HFFc6 (cell line): ENCODE data around the gene CLTRN. TPM values are rescaled to one million over a fixed set of nuclear protein-coding genes. Genes with fewer than 3 reads are reported as not detected.

Experiments used
- DNase-seq: peaks from one replicate; pipeline ENCODE4 v3.0.0-alpha.2; 2018
- H3K27ac Mint-ChIP-seq: 2 replicates; pipeline ENCODE4 v1.8.0; 2020; ENCODE audit warnings: mild to moderate bottlenecking, mixed read lengths
- H3K27me3 Mint-ChIP-seq: 2 replicates; pipeline ENCODE4 v1.8.0; 2021; ENCODE audit warnings: mild to moderate bottlenecking, moderate library complexity, mixed read lengths; ENCODE audit not compliant: insufficient read depth
- H3K36me3 Mint-ChIP-seq: 2 replicates; pipeline ENCODE4 v1.8.0; 2021; ENCODE audit warnings: low read depth, mixed read lengths
- H3K4me1 Mint-ChIP-seq: 2 replicates; pipeline ENCODE4 v1.8.0; 2020; ENCODE audit warnings: low read depth, mixed read lengths
- H3K4me3 Mint-ChIP-seq: 2 replicates; pipeline ENCODE4 v1.8.0; 2020; ENCODE audit warnings: mild to moderate bottlenecking, moderate library complexity, mixed read lengths
- H3K9me3 Mint-ChIP-seq: 2 replicates; pipeline ENCODE4 v1.8.0; 2020; ENCODE audit warnings: mild to moderate bottlenecking, mixed read lengths
- total RNA-seq, 6 experiments: library from RNA; stranded (reverse); fragmentation: NEBNext Ultra II Directional; extraction: Animal tissue kit (Norgen Biotek cat#: 25700); gene quantifications; 2 replicates in 1 of 6; 3 replicates in 5 of 6; pipeline ENCODE4 v1.2.3, GENCODE V29; 2021
- TF ChIP-seq, protein P1 (sequence below): fragments of 200-600 bp; sonication (generic); IDR thresholded peaks from 2 replicates; pipeline ENCODE4 v1.5.0; 2021; ENCODE audit warnings: antibody characterized with exemption, mild to moderate bottlenecking

CLTRN gene
- total RNA-seq, 6 experiments from 2014 or later = 0.13 to 0.28 (median 0.17) TPM; not detected in 3

DNA sequence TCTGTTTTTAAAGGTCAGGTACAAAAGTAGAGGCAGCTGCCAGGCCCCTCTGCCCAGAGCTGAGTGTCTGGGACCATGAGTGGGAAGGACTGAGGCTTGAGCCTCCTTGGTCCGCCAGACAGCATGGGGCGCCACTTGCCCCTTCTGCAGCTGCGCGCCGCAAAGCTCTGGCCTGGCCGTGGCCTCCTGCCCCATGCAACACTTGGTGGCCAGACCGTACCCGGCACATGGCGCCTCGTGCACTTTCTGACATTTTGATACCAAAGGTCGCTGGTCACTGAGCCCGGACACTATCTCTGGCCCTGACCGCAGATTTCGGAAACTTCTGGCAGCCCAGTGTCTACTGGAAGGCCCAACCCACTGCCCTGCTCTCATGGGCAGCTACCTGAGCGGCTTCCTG, 18.6 kb downstream of the CLTRN start:
- Mint-ChIP-seq H3K4me3 (no peak overlapping the region), H3K27me3 (peaks cover 2% of the 10 kb centered on the region), H3K9me3 (no peaks in the 10 kb centered on the region), H3K4me1 (no peaks in the 10 kb centered on the region), H3K27ac (no peak overlapping the region), H3K36me3 (no peaks in the 10 kb centered on the region)
- TF ChIP-seq, protein P1, sequence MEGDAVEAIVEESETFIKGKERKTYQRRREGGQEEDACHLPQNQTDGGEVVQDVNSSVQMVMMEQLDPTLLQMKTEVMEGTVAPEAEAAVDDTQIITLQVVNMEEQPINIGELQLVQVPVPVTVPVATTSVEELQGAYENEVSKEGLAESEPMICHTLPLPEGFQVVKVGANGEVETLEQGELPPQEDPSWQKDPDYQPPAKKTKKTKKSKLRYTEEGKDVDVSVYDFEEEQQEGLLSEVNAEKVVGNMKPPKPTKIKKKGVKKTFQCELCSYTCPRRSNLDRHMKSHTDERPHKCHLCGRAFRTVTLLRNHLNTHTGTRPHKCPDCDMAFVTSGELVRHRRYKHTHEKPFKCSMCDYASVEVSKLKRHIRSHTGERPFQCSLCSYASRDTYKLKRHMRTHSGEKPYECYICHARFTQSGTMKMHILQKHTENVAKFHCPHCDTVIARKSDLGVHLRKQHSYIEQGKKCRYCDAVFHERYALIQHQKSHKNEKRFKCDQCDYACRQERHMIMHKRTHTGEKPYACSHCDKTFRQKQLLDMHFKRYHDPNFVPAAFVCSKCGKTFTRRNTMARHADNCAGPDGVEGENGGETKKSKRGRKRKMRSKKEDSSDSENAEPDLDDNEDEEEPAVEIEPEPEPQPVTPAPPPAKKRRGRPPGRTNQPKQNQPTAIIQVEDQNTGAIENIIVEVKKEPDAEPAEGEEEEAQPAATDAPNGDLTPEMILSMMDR = no peak
- no peak for DNase-seq

DNA sequence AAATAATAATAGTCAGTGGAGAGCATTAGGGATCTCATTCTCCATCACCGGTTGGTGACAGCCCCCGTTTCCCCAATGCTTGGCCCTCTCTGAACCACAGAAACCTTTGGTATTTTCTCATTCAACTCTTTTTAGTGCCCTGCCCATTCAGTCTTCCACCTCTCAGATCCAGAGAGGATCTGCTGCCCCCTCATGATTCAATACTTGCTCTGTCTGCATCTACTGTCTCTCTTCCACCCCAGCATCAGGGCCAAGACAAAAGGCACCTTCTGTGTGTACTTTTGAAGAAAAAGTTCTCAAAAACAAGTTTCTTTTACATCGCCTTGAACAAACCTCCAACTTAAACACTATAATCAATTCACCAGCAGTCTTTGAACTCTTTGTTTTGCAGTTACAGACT, 19.3 kb downstream of the CLTRN start:
- Mint-ChIP-seq H3K4me3 (no peak overlapping the region), H3K27me3 (peaks cover 2% of the 10 kb centered on the region), H3K27ac (no peak overlapping the region), H3K4me1 (no peaks in the 10 kb centered on the region), H3K9me3 (no peaks in the 10 kb centered on the region), H3K36me3 (no peaks in the 10 kb centered on the region)
- DNase-seq = no peak
- TF ChIP-seq, protein P1 = no peak

DNA sequence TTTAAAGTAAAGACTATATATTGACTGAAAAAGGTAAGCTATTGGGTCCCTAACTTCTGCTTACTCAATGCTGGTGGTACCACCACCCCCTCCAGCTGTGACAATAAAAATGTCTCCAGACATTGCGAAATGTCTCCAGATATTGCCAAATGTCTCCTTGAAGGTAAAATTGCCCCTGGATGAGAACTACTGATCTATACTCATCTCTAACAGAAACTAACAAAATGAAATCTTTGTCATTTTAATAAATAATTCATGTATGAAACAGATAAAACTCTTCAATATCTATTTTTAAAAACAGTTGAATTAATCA, 20.1 kb downstream of the CLTRN start:
- TF ChIP-seq, protein P1 = no peak
- no peaks in the 10 kb centered on the region for H3K36me3 Mint-ChIP-seq
- no peaks in the 10 kb centered on the region for H3K9me3 Mint-ChIP-seq
- no peak overlapping the region for H3K27ac Mint-ChIP-seq
- no peaks in the 10 kb centered on the region for H3K4me1 Mint-ChIP-seq
- no peak overlapping the region for H3K4me3 Mint-ChIP-seq
- no peak for DNase-seq
- H3K27me3 Mint-ChIP-seq = peaks cover 2% of the 10 kb centered on the region

DNA sequence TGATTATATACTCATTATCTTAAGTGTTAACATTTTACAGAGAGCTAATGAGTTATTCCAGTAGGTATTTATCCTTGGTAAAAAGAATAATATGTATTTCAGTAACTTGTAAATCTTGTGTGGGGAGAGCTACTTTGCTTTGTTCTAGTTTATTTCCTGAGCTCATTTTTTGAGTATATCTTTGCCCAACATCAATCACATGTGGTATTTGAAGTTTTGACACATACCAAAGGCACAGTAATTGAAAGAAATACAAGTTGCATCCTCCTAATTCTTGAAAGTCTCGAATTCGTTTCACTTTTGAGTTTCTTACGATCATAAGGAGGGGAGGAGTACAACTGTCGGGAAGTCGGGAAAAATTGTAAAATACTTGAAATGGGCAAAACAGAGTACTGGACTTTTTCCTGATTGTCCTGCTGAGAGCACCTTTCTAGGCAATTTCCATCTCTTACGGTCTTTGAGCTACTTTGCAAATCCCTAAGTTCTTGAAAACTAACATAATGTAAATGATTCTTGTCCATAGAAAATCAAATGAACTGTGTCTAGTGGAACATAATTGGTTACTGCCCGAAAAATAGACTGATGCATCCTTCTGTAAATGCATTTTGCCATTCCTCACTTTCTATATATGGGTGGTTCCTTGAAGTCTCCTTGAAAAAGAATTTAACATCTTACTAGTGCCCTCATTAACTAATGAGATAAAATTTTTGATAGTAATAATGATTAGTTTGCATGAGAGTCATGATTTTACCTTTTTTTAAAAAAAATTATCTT, 20.6 kb downstream of the CLTRN start:
- TF ChIP-seq, protein P1 = no peak
- H3K27me3 Mint-ChIP-seq = peaks cover 2% of the 10 kb centered on the region; the same call in 1 of the 2 replicates
- no peaks in the 10 kb centered on the region for H3K9me3 Mint-ChIP-seq
- H3K36me3 Mint-ChIP-seq = no peaks in the 10 kb centered on the region
- H3K27ac Mint-ChIP-seq = no peak overlapping the region
- no peak overlapping the region for H3K4me3 Mint-ChIP-seq
- H3K4me1 Mint-ChIP-seq = no peaks in the 10 kb centered on the region
- no peak for DNase-seq

DNA sequence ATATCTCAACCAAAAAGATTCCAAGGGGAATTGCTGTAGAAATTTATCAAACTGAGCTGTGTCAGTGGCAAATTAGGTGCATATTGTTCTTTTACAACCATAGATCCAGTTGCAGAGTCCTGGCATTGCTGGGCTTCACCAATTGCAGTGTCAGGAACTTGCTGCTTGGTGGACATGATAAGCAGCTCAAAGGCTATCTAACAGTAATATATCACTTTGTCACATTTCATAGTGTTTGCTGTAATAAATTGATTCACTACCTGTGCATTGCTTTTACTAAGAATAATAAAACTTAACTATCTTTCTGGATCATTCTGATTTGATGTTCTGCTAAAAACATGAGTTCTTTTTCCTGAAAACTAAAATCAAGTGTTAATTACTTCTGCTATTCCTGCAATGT, 33.0 kb downstream of the CLTRN start:
- Mint-ChIP-seq H3K27me3 (no peaks in the 10 kb centered on the region), H3K9me3 (no peaks in the 10 kb centered on the region), H3K27ac (no peak overlapping the region), H3K4me1 (no peaks in the 10 kb centered on the region), H3K4me3 (no peak overlapping the region), H3K36me3 (no peaks in the 10 kb centered on the region)
- TF ChIP-seq, protein P1 = no peak
- DNase-seq = no peak
